MM.1S (cell line): ENCODE data around the gene AP5Z1.

Experiments
- DNase-seq: peaks from one replicate; pipeline ENCODE4 v3.0.0-alpha.2; 2015
- H2AFZ ChIP-seq: fragments of 300-600 bp; sonication (generic); 2 replicates; pipeline ENCODE4 v1.6.0; 2016; ENCODE audit warnings: antibody characterized with exemption, low read length
- H3F3A ChIP-seq: fragments of 300-600 bp; sonication (generic); 2 replicates; pipeline ENCODE4 v1.6.1; 2016; ENCODE audit warnings: mild to moderate bottlenecking, antibody characterized with exemption, low read length, moderate library complexity, mixed read lengths; ENCODE audit not compliant: insufficient read depth
- H3K27ac ChIP-seq: fragments of 300-600 bp; sonication (generic); 2 replicates; pipeline ENCODE4 v1.5.1; 2016; ENCODE audit warnings: mild to moderate bottlenecking, low read length
- H3K27me3 ChIP-seq: fragments of 300-600 bp; sonication (generic); replicated peaks from 2 replicates; pipeline ENCODE4 v1.6.0; 2016; ENCODE audit warnings: low read length; ENCODE audit not compliant: insufficient read depth
- H3K36me3 ChIP-seq: fragments of 300-600 bp; sonication (generic); replicated peaks from 2 replicates; pipeline ENCODE4 v1.6.1; 2016; ENCODE audit warnings: mild to moderate bottlenecking, low read length, mixed read lengths; ENCODE audit not compliant: insufficient read depth
- H3K4me1 ChIP-seq: fragments of 300-600 bp; sonication (generic); 2 replicates; pipeline ENCODE4 v1.6.1; 2016; ENCODE audit warnings: low read length, mixed read lengths
- H3K4me2 ChIP-seq: fragments of 300-600 bp; sonication (generic); 2 replicates; pipeline ENCODE4 v1.6.0; 2016; ENCODE audit warnings: low read depth, low read length
- H3K4me3 ChIP-seq: fragments of 300-600 bp; sonication (generic); 2 replicates; pipeline ENCODE4 v1.5.1; 2016; ENCODE audit warnings: low read length, mixed read lengths
- H3K79me2 ChIP-seq: fragments of 300-600 bp; sonication (generic); 2 replicates; pipeline ENCODE4 v1.6.1; 2016; ENCODE audit warnings: mixed run types, low read length, mixed read lengths
- H3K9ac ChIP-seq: fragments of 300-600 bp; sonication (generic); 2 replicates; pipeline ENCODE4 v1.6.1; 2016; ENCODE audit warnings: low read length, mixed read lengths
- H3K9me2 ChIP-seq: fragments of 300-600 bp; sonication (generic); replicated peaks from 2 replicates; pipeline ENCODE4 v1.6.1; 2016; ENCODE audit warnings: mild to moderate bottlenecking, low read length, mixed read lengths; ENCODE audit not compliant: insufficient read depth
- H3K9me3 ChIP-seq: fragments of 300-600 bp; sonication (generic); replicated peaks from 2 replicates; pipeline ENCODE4 v1.6.1; 2016; ENCODE audit warnings: mild to moderate bottlenecking, low read length, mixed read lengths; ENCODE audit not compliant: insufficient read depth
- H4K20me1 ChIP-seq: fragments of 300-600 bp; sonication (generic); 2 replicates; pipeline ENCODE4 v1.6.1; 2016; ENCODE audit warnings: mild to moderate bottlenecking, low read length, moderate library complexity, mixed read lengths; ENCODE audit not compliant: insufficient read depth
- EZH2 ChIP-seq: fragments of 300-600 bp; sonication (generic); optimal IDR thresholded peaks from 2 replicates; pipeline ENCODE3; 2017; ENCODE audit warnings: low read depth, mild to moderate bottlenecking, antibody characterized with exemption, low read length, mixed read lengths
- EZH2phosphoT487 ChIP-seq: fragments of 300-600 bp; sonication (generic); IDR thresholded peaks from 2 replicates; pipeline ENCODE4 v1.6.1; 2018; ENCODE audit warnings: antibody characterized with exemption, low read length
- TF ChIP-seq, protein P1 (sequence below): fragments of 300-600 bp; sonication (generic); IDR thresholded peaks from 2 replicates; pipeline ENCODE4 v1.5.1; 2016; ENCODE audit warnings: antibody characterized with exemption, low read length, mixed read lengths

The AP5Z1 gene

GRCh38 chr7:4809666-4810065 is 34.2 kb downstream of the AP5Z1 start:
- Histone ChIP-seq H3K9ac (no peak overlapping the region), H2AFZ (no peak overlapping the region), H3K27ac (no peak overlapping the region), H3K9me2 (no peaks in the 10 kb centered on the region), H3K27me3 (peaks cover 78% of the 10 kb centered on the region), H3F3A (no peaks in the 10 kb centered on the region), H3K4me3 (no peak overlapping the region), H3K4me2 (no peak overlapping the region), H3K79me2 (no peaks in the 10 kb centered on the region), H3K9me3 (no peaks in the 10 kb centered on the region), H3K4me1 (no peaks in the 10 kb centered on the region), H3K36me3 (no peaks in the 10 kb centered on the region), H4K20me1 (no peaks in the 10 kb centered on the region)
- TF ChIP-seq, protein P1, sequence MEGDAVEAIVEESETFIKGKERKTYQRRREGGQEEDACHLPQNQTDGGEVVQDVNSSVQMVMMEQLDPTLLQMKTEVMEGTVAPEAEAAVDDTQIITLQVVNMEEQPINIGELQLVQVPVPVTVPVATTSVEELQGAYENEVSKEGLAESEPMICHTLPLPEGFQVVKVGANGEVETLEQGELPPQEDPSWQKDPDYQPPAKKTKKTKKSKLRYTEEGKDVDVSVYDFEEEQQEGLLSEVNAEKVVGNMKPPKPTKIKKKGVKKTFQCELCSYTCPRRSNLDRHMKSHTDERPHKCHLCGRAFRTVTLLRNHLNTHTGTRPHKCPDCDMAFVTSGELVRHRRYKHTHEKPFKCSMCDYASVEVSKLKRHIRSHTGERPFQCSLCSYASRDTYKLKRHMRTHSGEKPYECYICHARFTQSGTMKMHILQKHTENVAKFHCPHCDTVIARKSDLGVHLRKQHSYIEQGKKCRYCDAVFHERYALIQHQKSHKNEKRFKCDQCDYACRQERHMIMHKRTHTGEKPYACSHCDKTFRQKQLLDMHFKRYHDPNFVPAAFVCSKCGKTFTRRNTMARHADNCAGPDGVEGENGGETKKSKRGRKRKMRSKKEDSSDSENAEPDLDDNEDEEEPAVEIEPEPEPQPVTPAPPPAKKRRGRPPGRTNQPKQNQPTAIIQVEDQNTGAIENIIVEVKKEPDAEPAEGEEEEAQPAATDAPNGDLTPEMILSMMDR: no peak
- TF ChIP-seq EZH2: no peak
- TF ChIP-seq EZH2phosphoT487: no peak
- no peak for DNase-seq

GRCh38 chr7:4814433-4814832 is 39.0 kb downstream of the AP5Z1 start:
- H3K79me2 ChIP-seq: no peaks in the 10 kb centered on the region
- no peaks in the 10 kb centered on the region for H3K9me2 ChIP-seq
- no peak for TF ChIP-seq EZH2phosphoT487
- TF ChIP-seq, protein P1: no peak
- no peak for TF ChIP-seq EZH2
- peaks cover 64% of the 10 kb centered on the region for H3K27me3 ChIP-seq
- no peak for DNase-seq
- no peak overlapping the region for H3K4me2 ChIP-seq
- no peak overlapping the region for H3K4me3 ChIP-seq
- no peak overlapping the region for H2AFZ ChIP-seq
- H3K9me3 ChIP-seq: no peaks in the 10 kb centered on the region
- no peaks in the 10 kb centered on the region for H3F3A ChIP-seq
- H3K4me1 ChIP-seq: no peaks in the 10 kb centered on the region
- no peak overlapping the region for H3K9ac ChIP-seq
- H3K36me3 ChIP-seq: no peaks in the 10 kb centered on the region
- no peaks in the 10 kb centered on the region for H4K20me1 ChIP-seq
- no peak overlapping the region for H3K27ac ChIP-seq

DNA sequence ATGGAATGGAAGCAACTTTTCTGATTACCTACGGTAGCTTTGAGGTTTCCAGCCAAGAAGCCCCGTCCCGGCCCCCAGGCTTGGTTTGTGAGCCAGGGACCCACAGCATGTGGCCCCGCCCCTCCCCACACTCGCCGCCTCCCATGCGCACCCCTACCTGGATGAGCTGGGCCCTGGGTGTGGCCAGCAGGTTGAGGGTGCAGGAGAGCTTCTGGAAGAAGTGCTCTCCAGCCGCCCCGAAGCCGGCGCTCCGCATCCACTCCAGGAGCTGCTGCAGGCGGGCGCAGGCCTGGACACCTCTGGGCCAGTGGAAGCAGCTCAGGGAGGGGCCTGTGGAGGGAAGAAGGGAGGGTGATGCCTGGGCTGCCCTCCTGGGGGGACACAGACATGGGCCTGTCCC is 39.7 kb downstream of the AP5Z1 start:
- H3K79me2 ChIP-seq: no peaks in the 10 kb centered on the region
- no peak overlapping the region for H3K27ac ChIP-seq
- H3K9ac ChIP-seq: no peak overlapping the region
- no peaks in the 10 kb centered on the region for H4K20me1 ChIP-seq
- no peaks in the 10 kb centered on the region for H3K9me3 ChIP-seq
- H2AFZ ChIP-seq: no peak overlapping the region
- no peak overlapping the region for H3K4me3 ChIP-seq
- H3K9me2 ChIP-seq: no peaks in the 10 kb centered on the region
- H3K4me1 ChIP-seq: no peaks in the 10 kb centered on the region
- no peak for TF ChIP-seq EZH2
- TF ChIP-seq EZH2phosphoT487: no peak
- TF ChIP-seq, protein P1: no peak
- no peak overlapping the region for H3K4me2 ChIP-seq
- no peaks in the 10 kb centered on the region for H3F3A ChIP-seq
- H3K27me3 ChIP-seq: peaks cover 66% of the 10 kb centered on the region
- no peak for DNase-seq
- H3K36me3 ChIP-seq: no peaks in the 10 kb centered on the region
